ENCODE data around the gene TPPP.

Gene TPPP

DNA sequence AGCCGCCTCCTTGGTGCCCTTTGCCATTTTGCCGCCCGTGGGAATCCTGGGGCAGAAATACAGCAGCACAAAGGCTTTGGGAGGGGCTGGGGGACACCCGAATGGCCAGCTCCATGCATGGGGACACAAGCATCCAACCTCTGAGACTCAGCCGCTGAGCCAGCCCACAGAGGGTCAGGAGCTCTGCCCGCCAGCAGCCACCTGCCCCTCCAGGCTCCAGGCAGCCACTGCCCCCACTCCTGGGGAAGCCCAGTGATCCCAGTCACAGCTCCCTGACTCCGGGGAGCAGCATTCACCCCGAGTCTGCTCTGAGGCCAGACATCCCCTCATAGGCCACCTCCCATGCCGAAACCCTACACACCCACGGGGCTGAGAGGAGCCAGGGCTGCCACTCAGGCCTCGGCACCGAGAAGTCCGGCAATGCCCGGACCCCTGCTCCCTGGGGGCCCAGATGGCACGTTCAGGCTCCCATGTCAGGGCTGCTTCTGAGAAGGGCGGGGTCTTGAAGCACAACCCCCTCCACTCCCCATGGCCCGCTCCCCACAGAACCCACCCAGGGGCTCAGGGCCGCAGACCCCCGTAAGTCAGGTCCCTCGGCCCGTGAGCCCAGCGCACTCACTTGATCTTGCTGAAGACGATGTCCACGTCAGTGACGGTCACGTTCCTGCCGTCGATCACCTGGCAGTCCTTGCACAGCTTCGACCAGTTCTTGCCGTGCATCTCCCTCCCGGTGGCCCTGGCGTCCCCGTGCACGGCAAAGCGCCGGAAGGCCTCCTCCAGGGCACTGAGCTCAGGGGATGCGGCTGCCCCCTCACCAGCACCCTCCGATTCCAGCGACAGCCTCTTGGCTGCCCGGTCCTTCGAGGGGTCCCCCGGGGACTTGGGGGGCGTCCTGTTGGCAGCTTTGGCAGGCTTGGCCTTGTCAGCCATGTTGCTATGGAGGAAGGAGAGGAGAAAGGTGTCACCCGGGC is 15.7 kb downstream of the TPPP start:
- FAIRE-seq, result no peak
- no peak for DNase-seq (ENCODE audit: insufficient read length, low spot score)
- TF ChIP-seq, protein P1, sequence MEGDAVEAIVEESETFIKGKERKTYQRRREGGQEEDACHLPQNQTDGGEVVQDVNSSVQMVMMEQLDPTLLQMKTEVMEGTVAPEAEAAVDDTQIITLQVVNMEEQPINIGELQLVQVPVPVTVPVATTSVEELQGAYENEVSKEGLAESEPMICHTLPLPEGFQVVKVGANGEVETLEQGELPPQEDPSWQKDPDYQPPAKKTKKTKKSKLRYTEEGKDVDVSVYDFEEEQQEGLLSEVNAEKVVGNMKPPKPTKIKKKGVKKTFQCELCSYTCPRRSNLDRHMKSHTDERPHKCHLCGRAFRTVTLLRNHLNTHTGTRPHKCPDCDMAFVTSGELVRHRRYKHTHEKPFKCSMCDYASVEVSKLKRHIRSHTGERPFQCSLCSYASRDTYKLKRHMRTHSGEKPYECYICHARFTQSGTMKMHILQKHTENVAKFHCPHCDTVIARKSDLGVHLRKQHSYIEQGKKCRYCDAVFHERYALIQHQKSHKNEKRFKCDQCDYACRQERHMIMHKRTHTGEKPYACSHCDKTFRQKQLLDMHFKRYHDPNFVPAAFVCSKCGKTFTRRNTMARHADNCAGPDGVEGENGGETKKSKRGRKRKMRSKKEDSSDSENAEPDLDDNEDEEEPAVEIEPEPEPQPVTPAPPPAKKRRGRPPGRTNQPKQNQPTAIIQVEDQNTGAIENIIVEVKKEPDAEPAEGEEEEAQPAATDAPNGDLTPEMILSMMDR (IDR thresholded peaks at IDR 0.05; ENCODE audit: insufficient read depth, missing control alignments), result no peak

DNA sequence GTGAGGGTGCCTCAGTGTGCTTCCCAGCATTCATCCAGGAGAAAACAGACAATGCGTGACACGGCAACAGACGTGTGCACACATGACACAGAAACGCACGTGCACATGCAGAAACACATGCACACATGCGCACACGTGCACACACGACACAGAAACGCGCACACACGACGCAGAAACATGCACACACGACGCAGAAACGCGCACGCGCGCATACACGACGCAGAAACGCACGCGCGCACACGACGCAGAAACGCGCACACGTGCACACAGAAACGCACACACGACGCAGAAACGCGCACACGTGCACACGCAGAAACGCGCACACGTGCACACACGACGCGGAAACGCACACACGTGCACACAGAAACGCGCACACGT is 16.5 kb downstream of the TPPP start:
- DNase-seq (ENCODE audit: insufficient read length, low spot score), result no peak
- TF ChIP-seq, protein P1 (IDR thresholded peaks at IDR 0.05; ENCODE audit: insufficient read depth, missing control alignments), result no peak
- FAIRE-seq, result no peak

DNA sequence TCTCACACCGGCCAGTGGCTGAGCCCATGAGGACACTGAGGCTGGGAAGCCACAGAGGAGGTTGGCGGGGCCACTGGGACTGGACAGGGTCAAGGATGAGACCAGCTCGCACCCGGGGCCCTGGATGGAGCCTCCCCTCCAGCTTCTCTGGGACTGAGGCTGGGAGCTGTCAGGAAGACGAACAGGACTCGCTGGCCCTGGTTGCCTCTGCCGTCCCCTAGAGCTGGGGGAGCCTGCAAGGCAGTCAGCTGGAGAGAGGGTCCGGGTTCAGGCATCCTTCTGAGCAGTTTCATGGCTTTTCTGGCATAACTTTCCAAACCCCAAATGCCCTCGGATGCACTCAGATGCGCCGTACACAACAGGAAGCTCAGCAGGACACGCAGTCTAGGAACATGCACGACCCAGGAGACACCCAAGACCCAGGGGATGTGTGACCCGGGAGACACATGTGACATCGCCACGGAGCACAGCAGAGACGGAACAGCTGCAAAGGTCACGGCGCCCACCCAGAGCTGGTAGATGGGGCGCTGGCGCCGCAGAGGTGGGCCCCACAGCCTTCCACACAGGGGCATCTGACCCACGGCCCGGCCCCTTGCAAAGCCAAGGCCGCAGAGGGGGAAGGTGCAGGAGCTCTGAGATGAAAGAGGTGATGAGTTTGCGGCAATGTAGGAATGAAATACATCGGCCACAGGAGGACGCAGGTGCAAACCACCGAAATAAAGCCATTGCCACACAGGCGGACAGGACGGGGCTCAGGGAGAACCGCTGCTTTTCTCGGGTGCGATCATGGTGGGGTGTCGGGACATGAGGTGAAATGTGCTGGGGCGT is 17.1 kb downstream of the TPPP start:
- TF ChIP-seq, protein P1 (IDR thresholded peaks at IDR 0.05; ENCODE audit: insufficient read depth, missing control alignments), result no peak
- no peak for DNase-seq (ENCODE audit: insufficient read length, low spot score)
- FAIRE-seq, result no peak

DNA sequence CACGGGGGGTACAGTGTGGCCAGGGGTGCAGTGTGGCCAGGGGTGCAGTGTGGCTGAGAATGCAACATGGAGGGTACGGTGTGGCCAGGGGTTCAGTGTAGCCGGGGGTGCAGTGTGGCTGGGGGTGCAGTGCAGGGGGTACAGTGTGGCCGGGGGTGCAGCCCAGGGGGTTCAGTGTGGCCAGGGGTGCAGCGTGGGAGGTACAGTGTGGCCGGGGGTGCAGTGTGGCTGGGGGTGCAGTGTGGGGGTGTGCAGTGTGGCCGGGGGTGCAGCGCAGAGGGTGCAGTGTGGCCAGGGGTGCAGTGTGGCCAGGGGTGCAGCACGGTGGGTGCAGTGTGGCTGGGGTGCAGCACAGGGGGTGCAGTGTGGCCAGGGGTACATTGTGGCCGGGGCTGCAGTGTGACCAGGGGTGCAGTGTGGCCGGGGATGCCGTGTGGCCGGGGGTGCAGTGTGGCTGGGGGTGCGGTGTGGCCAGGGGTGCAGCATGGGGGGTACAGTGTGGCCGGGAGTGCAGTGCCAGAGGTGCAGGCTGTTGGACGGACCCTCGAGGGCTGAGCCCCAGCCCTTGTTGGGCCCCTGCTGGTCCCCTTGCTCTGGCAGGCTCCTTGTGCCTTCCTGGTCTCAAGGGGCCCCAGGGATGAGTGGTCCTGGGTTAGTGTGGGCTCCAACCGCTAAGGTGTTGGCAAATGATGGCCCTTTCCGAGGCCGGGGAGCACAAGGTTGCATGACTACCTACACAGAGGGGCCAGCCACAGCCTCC is 17.9 kb downstream of the TPPP start:
- no peak for FAIRE-seq
- TF ChIP-seq, protein P1 (IDR thresholded peaks at IDR 0.05; ENCODE audit: insufficient read depth, missing control alignments), result no peak
- no peak for DNase-seq (ENCODE audit: insufficient read length, low spot score)

DNA sequence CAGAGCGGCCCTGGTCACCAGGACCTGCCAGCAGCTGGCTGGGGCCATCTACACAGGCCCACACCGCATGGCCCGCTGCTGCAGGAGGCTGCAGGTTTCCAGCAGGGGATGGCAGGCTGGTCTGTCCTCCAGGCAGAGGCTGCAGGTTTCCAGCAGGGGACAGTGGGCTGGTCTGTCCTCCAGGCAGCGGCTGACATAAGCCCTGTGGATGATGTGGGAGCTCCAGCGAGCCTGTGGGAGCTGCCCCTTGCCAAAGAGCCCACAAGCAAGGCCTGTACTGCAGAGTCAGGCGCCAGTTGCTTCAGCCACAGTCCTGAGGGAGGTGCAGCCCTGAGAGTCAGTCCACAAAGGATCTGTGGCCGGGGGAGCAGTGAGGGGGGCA is 18.5 kb downstream of the TPPP start:
- DNase-seq (ENCODE audit: insufficient read length, low spot score) (no peak), FAIRE-seq (no peak)
- TF ChIP-seq, protein P1 (IDR thresholded peaks at IDR 0.05; ENCODE audit: insufficient read depth, missing control alignments), result no peak

DNA sequence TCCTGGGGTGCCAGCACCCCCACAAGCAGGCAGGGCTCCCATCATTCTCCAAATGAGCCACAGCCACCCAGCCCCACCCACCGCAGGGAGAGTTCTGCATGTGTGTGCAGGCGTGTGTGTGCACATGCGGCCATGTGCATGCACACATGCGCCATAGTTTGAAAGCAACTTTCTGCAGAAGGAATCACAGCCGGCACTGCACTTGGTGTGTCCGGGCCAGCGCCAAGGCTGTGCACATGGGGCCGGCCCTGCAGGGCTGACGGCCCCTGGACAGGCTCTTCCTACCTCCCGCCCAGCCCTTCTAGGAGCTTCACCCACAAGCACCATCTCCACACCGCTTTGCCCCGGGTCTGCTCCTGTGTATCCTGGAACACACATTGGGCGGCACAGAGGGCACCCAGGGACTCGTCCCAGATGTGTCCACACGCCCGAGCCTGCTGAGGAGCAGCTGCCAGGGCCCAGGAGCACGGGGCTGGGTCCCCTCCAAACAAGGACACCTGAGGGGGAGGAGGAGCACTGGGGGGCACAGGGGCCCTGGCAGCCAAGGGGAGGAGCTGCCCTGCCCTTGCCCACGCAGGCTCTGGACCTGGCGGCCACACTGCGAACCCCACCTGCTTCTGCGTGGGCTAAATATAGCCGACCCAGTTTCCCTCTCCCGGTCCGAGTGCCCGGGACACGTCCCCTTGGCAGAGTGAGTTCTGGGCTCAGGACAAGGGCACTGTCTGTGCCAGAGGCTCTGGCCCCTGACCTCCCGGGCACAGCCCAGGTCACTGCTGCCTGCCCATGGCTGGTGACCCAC is 19.1 kb downstream of the TPPP start:
- FAIRE-seq (no peak), DNase-seq (ENCODE audit: insufficient read length, low spot score) (no peak)
- TF ChIP-seq, protein P1 (IDR thresholded peaks at IDR 0.05; ENCODE audit: insufficient read depth, missing control alignments), result no peak

Data from D721Med (cell line).